GM18517 (cell line): ENCODE measurements around the gene TOGARAM2.
"Not testable (repeated sequence)": the region's sequence is repeated elsewhere in the genome, so short reads cannot be mapped to it uniquely, and the experiment has no call there.

Experiments
- ATAC-seq: cut with Tn5 transposase; IDR thresholded peaks from one replicate; pipeline ENCODE4 v1.9.1; 2021; ENCODE audit warnings: mild to moderate bottlenecking, moderate library complexity; ENCODE audit not compliant: unreplicated experiment

TOGARAM2 gene

GRCh38 chr2:29071032-29071975, 90.2 kb downstream of the TOGARAM2 start:
- ATAC-seq: no peak

GRCh38 chr2:29072251-29072650, 91.2 kb downstream of the TOGARAM2 start:
- no peak for ATAC-seq

DNA sequence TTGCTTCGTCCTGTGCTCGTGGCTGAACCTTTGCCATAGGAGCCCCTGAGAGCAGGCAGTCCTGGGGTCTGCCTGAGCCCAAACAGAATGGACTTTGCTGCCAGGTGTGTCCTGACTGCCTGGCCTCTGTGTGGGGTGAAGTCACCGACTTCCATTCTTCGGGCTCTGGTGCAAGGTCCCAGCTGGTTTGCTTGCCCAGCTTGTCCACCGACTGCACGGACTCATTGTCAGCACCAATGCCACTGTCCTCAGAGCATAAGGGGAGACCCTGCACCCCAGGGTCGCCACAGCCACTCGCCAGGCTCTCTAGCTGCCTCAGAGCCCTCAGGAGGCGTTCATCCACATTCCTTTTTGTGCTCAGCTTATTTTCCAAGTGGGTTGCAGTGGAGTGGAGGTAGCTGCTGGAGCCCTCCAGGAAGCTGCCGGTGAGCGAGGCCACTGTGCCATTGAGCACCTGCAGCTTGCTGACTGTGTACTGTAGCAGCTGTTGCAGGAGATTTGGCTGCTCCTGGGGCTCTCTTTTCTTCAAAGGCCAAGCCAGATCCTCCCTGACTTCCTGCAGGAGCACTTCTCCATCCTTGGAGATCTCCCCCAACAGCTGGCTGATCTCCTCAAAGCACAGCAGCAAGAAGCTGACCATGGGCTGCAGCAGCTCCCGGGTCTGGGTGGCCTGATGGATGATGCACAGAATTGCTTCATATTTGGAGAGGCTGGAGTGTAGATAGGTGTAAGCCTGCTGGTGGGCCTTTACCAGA, 92.0 kb downstream of the TOGARAM2 start:
- ATAC-seq: no peak

- ATAC-seq: no peak
Measured at GRCh38 chr2:29073933-29074332, 92.8 kb downstream of the TOGARAM2 start.

- no peak for ATAC-seq
Measured at GRCh38 chr2:29074411-29074810, 93.3 kb downstream of the TOGARAM2 start, which contains the start of gene PCARE. Gene PCARE, minus strand, starts transcription at chr2:29074523. Its CDS starts 262 bp downstream, at chr2:29074261.

DNA sequence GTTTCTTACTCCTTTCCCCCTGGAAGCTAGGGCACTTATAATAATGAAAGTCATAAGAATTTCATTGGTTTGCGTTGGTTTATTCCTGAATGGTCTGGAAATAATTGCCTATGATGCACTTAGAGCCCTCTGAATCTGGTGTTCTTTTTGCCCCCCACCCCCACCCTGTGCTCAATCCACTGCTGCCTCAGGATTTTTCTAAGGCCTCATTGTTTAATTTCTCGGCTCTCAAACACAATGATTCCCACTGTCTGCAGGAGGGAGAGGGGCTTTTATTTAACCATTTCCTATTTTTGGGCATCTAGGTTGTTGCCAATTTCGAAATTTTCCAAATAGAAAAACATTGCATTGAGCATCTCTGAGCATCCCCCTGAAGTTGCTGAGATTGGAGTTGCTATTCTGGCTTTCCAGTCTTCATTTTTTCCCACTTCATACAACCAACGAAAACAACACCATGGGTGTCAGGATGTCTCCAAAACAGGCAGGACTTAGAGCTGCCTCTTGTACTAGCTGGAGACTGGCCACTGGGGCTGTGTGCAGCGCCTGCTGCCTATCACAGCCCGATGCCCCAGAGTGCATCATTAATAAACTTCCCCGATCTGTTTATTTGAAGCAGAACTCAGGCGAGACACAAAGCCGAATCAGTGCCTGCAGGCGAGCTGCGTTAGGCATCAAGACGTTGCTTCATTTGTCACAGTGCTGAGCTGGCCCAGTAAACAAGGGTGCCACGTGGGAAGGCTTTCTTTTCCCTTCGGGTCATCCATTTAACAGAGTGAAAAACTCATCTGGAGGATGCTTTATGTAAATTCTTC, 95.0 kb downstream of the TOGARAM2 start:
- ATAC-seq: no peak

GRCh38 chr2:29079887-29080286, 98.8 kb downstream of the TOGARAM2 start:
- ATAC-seq: no peak

- no peak for ATAC-seq
Measured at GRCh38 chr2:29080886-29081743, 100.0 kb downstream of the TOGARAM2 start.

DNA sequence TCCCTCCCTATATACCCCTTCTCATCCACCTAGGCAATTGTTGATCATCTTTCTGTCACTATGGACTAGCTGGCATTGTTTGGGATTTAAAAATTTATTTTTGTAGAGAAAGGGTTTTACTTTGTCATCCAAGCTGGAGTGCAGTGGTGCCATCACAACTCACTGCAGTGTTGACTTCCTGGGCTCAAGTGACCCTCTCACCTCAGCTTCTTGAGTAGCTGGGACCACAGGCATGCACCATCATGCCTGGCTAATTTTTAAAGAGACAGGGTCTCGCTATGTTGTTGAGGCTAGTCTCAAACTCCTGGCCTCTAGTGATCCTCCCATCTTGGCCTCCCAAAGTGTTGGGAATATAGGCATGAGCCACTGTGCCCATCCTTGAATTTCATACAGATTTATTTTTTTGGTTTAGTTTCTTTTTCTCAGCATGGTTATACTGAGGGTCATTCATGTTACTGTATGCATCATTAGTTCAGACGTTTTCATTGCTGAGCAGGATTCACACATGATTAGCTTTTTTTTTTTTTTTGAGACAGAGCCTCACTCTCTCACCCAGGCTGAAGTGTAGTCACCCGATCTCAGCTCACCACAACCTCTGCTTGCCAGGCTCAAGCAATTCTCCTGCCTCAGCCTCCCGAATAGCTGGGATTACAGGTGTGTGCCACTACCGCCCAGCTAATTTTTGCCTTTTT, 101.9 kb downstream of the TOGARAM2 start:
- ATAC-seq: peak; percentile 76

GRCh38 chr2:29084554-29084953, 103.5 kb downstream of the TOGARAM2 start:
- ATAC-seq: no peak

DNA sequence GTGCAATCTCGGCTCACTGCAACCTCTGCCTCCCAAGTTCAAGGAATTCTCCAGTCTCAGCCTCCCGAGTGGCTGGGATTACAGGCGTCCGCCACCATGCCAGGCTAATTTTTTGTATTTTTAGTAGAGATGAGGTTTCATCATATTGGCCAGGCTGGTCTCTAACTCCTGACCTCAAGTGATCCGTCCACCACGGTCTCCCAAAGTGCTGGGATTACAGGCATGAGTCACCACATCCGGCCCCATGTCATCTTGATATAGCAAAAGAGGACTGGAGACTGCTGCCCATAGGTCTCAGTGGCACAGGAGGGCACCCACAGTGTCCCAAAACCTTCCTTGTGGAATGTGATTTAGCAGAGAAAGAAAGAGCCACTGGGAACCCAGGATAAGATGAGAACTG, 109.2 kb downstream of the TOGARAM2 start:
- ATAC-seq: not testable (repeated sequence)

DNA sequence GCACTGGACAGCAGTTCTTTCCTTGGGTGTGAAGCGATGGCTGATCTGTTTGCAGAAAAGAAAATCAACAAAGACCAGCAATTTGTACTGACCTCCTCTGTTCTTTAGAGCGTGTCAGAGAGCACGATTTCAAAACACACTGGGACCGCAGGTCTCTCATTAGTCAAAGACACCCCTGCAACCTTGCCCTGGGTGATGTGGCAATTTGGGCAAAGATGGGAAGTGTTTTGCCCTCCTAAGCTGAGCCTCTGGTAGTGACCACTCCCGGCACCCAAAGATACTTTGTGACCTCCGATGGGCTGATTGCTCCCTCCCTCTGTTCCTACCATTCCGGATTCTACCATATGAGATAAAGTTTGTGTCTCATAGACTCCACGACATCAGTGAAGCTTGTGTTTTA, 115.9 kb downstream of the TOGARAM2 start:
- ATAC-seq: no peak

DNA sequence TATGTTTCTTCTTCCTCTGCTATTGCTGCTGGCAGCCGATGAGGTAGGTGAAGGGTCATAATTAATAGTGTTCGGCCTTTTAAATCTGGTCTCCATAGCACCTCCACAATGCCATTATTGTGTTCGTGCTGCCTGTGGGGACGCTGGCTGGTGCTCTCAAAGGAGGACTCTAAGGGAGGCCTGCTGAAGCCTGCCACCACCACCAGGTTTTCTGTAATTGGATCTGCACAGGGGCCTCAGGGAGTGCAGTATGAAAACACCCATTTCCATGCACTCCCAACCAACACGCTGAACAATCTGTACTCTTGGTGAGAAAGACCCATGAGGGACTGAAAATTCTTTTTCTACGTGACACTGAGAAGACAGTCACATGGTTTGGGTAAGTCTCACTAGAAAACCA, 116.5 kb downstream of the TOGARAM2 start:
- ATAC-seq: no peak

GRCh38 chr2:29100564-29100963, 119.5 kb downstream of the TOGARAM2 start:
- no peak for ATAC-seq
